Stimulated activated CD4-positive, alpha-beta T cell treated with anti-CD3 and anti-CD28 coated beads, TNF-alpha, amount 100 ng/mL, for 24 hours (primary cell): Measurements from ENCODE around the gene AUTS2.

Source experiments
- DNase-seq, 3 experiments: peaks; one replicate each; pipeline ENCODE4 v3.0.0-alpha.2; 2020; ENCODE audit warnings: low read depth in 3 of 3

The AUTS2 gene

DNA sequence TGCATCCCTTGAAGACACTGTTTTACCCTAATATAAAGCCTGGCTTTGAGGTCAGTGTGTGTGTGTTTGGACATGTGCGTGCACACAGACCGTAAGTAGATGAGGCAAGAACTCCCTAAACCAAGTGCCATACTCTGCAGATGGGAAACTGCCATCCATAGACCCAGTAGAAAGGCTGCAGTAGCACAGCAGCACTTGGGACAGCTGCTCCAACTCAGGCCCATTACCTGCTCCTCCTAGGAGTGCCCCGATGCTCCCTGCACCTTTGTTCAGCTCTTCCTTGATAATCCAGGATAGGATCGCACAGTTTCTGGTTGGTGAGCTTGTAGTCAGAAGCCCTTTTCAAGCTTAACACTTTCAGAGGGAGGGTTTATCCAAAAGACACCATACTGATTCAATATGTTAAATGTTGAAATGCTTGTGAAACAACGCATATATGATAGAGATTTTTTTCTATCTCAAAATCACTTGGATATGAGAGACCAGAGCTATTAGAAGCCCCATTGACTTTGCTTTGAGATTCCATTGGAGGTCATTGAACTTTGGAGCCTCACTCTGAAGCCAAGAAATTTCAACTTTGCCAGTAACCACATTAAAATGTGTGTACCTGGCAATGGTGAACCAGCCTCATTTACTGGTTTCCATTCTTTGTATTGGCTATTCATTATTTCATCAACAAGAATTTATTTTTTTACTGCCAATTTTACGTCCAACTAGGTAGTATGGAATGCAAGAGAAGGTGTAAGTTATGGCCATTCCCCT is 776.7 kb downstream of the AUTS2 start:
- no peak for DNase-seq

DNA sequence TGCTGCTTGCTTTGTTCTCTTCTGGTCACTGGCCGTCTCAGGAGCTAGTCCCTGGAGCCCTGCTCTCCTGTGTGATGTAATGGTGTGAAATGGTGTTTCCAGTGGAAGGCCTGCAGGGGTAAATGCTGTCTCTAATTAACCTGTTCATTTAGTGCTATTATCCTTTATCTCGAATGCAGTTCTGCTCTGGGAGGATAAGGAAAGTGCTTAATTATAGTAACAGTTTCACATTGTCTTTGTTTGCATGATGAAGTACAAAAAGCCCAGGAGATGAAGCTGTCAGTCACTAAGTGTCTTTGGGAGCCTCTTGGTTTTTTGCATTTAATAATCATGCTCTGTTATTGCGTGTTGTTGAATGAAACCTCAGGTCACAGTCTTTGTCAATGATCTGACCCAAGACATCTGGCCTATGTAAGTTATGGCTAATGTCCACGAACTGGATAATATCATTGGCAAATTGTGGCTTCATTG is 778.3 kb downstream of the AUTS2 start:
- DNase-seq = no peak

DNA sequence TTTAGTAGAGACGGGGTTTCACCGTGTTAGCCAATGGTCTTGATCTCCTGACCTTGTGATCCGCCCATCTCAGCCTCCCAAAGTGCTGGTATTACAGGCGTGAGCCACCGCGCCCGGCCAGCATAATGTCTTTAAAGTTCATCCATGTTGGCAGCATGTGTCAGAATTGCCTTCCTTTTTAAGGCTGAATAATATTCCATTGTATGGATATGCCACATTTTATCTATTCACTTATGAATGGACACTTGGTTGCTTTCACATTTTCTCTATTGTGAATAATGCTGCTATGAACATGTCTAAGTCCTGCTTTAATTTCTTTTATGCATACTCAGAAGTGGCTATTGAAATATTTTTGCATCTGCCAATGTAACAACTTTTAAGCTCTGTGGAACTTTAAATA is 779.7 kb downstream of the AUTS2 start:
- no peak for DNase-seq

DNA sequence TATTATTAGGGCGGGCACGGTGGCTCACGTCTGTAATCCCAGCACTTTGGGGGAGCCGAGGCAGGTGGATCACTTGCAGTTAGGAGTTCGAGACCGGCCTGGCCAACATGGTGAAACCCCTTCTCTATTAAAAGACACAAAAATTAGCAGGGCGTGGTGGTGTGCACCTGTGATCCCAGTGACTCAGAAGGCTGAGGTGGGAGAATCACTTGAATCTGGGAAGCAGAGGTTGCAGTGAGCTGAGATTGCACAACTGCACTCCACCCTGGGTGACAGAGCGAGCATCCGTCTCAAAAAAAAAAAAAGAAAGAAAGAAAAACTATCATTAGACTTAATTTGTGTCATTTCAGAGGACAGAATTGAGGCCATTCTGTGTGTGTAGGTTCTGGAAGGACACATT is 780.9 kb downstream of the AUTS2 start:
- DNase-seq = no peak

DNA sequence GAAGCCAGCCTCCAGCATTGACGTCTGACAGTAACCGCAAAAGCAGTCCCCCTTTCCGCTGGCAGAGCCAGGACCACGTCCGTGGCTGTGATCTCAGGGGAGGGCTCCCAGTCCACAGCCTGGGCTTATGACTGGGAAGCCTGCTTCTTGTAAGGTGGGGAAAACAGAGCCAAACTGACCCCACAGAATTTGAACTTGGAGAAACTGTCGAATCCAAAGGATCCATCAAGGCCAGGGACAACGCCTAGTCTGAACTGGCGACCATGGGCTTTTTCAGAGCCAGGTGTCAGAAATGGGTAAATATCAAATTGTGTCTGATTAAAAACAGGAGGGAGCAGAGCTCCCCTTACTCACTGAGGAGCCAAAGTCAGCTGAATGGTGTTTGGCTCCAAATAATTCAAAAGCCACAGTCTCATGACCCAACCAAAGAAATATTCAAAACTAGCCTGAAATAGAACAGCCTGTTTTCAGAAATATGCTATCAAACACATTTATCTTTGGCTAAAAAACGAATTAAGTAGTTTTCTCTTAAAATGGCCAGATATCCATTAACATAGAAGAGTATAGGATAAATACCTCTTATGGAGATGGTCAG is 782.2 kb downstream of the AUTS2 start:
- DNase-seq = no peak

DNA sequence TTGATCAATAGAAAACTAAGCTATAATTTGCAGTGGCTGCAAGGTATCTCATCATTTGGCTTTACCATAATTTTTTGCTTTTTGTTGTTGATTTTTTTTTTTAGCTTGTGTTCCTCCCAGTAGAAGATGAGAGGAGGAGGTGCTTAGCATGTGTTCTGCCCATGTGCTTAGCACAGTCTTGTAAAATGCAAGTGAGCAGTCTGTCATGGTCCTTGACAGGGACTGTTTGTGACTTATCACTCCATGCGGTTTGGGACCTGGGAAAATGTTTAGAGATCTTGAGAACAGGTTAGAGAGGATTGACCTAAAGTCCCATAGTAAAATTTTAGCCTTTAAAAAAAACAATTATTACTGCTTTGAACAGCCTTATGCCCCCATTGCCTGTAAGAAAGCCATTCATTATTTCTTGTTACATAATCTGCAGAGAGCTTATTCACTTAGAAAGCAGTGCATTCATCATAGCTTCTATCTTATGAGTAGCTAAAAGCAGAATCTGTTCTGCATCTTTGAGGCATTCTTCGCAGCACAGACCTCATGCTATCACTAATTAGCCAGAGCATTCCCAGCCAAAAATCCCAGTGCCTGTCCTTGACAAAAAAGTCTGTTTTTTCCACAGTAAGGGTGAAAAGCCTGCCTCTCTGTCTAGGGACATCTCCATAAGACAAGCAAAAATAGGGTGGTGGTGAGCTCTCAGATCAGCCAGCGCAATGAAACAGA is 784.9 kb downstream of the AUTS2 start:
- no peak for DNase-seq

DNA sequence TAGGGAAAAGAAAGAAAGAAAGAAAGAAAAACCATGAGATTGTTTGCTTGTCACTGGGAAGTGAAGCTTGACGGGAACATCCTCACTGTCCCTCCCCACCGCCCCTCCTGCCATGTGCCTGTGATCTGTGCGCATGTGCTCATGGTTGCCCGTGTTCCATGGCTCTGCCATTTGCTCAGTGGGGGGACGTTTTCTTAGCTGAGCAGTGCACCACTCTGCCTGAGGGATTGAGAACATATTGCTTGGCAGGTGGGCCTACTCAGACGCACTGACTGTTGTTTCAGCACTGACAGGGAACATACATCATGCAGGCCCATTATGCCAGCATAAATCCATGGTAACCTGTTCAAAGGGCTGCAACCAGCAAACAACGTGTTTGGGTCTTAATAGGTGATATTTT is 785.7 kb downstream of the AUTS2 start:
- DNase-seq = no peak

DNA sequence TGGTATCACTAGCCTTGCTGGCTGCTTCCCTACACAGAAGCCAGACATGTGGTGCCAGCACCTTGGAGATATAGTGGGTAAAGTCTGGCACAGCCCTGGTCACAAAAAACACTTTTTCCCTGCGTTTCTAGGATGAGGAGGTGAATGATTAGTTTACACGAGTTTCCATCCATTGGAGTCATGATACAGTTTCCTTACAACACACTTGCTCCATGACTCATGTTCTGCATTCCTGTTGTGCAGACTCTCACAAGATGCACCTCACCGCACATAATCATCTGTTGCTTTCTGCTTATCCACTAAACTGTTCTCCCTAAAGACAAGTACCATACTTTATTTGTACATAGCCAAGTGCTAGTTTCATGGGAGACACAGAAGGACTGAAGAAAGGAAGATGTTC is 786.6 kb downstream of the AUTS2 start:
- DNase-seq = no peak

DNA sequence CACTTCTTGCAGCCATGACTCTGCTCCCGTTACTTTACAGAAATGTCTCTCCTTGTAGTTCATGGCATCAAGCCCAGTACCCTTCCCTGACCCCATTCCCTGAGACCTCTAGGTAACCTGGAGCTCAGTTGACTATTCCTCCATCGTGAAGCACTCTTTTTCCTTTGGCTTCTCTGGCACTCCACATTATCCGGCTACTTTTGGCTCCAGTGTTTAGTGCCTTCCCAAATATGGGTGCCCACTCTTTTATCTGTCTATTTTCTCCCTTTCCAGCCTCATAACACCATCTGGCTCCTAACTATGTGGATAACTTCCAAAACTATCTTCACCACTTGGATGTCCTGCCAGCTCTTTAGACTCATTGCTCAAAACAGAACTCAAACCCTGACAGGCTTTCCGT is 788.9 kb downstream of the AUTS2 start:
- DNase-seq = no peak

DNA sequence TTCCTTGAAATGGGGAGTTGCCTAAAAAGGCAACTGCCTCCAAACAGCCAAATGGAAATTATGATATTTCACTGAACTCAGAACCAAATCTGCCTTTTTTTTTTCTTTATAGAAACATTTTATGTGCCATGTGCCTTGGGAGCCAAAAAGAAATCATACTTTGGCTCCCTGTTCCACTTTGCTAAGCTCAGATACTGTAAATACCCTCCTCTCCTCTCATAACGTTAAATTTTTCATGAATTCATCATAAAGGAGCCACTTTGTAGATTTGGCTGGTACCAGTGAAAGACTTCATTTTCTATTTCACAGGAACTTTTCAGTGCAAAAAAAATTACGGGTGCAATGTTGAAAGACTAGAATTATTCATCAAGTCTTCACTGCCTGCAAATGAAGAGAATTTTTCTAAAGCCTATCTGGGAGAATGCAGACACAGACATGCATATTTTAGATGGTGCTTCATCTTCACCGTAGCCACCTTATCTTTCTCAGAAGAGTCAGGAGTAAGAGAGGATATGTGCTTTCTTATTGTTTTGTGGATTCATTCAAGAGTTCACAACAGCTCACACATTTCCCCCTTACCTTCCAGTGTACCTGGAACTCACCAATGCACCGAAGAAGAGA is 791.4 kb downstream of the AUTS2 start:
- DNase-seq = no peak

DNA sequence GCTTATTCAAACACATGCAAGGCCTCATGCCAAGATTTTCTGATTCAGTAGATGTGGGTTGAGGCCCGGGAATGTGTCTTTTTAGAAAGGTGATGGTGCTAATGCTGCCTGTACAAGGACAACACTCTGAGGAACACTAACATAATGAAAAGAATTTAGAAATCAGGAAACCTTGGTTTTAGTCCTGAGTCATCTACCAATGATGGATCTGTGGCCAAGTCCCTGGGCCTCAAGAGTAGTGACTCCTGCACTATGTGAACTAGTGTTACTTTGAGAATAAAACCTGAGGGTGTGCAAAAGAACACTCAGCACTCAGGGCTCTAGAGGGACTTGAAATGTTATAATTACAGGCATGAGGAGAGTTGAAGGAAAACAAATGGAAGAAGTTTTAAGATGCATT is 792.0 kb downstream of the AUTS2 start:
- no peak for DNase-seq

DNA sequence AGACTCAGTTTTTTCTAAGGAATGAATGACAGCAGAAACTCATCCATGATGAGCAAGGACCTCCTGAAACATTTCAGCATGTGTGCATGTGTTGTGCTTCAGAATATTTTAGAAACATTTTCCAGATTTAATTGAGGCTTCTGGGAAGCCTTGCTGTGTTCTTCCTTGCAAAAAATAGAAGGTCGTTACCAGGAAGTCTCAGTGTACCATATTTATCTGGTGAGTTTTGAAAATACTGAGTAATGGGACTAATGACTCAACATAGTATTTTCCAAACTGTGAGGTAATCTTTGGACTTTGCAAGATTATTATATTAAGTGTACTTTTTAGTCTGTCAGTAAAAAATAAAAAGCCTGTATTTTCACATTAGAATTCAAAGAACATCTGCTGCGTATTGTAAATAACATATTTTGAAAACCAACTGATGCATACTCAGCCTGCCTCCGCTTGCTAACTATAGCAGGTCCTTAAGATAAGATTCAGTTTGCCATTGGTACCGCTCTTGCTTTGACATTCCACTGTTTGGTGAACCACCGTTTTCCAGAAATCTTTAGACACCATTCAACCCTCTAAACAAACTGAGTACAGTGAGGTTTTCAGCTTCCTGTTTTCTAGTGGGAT is 794.1 kb downstream of the AUTS2 start:
- DNase-seq = no peak

DNA sequence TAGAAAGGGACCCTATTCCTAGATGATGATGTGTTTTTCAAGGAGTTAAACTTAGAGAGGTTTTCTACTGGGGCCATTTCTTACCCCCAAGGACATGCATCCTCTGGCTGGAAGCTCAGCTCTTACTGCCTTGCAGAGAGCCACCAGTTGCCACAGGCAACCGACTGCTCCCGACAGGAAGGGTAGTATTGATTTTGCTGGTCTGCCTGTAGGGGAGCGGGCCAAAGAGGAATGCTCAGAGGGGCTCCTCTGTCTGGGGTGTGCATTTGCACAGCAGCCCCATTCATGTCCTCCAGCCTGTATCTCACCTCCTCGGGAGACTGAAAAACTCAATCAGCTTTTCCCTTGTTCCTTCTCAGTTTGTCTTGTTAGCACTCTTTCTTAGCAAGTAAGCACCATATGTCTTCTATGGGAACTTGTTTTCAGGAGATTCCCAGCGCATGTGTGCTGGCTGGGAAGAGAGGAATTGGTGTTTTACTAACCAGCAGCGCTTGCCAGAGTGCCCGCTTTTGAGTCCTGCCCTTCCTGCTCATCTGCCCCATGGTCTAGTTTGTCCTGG is 794.7 kb downstream of the AUTS2 start:
- DNase-seq = no peak

DNA sequence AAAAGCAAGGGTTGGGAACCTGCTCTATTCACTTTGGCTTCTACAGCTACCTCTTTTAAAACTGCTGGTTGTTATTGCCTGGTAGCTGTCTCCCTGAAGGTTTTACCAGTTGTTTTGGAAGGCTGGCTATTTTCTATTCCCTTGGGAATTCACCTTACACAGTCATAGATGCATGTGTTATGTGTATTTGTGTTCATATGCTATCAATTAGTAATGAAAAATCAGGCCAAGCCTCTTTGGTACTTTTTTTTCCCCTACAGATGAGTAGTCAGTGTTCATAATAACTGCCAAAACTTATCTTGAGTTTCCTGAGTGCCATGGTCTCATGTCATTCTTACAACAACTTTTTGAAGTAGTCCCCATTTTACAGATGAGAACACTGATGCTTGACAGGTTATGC is 795.7 kb downstream of the AUTS2 start:
- no peak for DNase-seq

DNA sequence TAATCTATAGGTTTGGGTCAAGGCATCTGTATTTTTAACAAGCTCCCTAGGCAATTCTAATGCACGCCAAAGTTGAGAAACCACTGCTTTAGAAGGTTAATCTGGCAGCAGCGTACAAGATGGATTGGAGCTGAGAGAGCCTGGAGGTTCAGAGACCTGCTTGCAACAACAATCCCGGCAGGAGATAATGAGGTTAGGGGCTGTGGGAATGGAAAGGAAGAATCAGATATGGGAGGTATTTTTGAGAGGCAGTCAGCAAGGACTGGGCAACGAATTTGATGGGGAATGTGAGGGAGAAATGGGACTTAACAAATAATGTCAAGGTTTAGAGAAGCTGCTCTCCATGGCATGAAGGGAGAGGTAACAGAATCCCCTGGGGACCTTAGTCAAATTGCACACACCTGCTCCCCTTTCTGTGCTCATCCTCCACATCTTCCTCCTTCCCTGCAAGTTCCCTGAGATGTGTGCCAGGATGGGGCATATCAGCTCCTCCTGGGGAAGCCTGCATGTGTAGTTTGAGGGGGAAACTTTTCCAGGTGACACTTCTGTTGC is 802.6 kb downstream of the AUTS2 start:
- no peak for DNase-seq

DNA sequence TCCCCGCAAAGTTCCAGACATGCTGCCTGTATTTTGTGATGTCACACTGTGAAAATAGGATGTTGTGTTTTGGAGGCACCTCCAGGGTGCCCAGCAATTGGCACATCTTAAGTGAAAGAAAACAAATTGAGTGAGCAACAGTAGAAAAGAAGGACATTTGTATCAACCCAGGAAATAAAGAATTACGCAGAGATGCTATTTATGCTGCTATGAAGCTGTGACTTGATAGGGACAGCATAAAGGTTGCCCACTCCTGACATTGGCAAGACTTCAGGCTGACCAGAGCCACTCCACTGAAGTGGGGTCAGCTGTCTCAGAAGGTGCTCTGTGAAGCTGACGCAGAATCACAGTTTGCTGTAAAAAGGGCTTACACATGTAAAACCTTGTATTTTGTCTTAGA is 803.8 kb downstream of the AUTS2 start:
- no peak for DNase-seq

DNA sequence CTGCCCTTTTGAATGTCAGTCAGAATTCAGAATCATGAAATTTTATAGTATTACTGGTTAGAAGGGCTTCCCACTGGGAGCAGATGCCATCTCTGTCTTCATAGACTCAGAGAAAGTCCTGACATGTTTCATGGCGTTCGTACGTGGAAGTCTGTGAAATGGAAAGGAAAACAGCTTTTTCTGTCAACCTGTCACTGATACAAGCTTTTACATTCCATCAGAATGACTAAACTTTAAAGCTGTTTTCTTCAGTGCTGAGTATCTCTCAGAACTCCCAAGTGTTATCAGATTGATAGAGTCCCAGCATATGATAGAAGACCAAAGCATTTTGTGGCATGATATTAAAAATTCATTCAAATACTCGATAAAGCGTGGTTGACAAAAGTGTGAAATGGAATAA is 807.0 kb downstream of the AUTS2 start:
- no peak for DNase-seq

DNA sequence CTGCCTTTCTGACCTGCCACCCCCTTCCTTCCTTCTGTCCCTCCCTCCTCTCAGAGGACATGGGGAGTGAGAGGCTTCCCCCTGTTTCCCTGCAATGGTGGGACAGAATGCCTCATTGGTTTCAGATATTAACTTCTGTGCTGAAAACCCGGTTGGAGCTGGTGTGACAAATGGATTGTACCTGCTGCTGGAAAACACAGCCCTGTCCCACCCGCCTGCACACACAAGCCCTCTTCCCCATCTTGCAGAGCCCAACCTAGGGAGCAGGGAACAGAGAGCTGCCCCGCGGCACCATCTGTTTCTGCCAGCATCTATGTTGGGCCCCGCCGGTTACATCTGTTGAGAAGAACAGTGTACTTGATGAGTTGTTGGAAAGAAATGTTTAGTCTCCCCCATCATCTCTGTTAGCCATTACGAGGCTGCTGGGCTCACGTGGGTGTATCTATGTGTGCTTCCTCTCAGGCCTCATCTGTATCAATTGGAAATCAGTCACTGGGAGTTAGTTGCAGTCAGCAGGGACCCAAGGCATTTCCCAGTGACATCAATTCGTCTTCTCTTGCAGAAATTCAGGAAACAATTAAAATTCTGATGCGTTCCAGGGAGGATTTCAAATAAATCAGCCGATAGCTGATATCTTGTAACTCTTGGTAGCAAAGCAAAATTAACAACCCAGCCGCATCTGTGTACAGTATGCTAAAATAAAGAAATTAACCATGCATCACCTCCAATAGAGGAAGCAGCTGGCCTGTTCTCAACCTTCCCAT is 808.1 kb downstream of the AUTS2 start:
- DNase-seq = no peak

DNA sequence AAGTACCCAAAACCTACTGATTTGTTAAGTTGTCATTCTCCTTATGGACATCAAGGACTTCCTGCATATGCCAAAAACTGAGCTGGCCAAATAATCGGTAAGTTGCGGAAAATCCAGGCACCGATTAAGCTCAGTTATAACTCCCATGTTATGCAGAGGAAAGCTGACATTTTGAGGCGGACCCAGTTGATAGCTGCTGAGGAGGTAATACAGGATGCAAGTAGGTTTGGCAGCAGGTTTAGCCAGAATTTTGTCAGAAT is 808.6 kb downstream of the AUTS2 start:
- no peak for DNase-seq

DNA sequence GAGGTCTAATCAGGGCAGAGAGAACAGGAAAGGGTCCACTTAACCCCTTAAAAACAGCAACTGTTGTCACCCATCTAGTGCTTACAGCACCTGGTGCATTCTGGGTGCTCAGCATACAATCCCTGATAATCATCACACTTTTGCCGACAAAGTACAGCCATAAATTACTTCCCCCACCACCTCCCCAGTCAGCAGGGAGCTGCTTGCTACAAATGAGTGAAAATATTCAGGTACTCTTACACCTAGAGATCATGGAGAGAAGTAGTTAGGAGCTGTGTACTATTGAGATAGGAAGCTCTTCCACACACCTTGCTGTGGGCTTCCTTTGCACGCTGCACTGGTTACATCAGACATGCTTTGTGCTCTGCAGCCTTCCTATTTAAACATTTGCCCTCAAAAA is 810.2 kb downstream of the AUTS2 start:
- no peak for DNase-seq

DNA sequence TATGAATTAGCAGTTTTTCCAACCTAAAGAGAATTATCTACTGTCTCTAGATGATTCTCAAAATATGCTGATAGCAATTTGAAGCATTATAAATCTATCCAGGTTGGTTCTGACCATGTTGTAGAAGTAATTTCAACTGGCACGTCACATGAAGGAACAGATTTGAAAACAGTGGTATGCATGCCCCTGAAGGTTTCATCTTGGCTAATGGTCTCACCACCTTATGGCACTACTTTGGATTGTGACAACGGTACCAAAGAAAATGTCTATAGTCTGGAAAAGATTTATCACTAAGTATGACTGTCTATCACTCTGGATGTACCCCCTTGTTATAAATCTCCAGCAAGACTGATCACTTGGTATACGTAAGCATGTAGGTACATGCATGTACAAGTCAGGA is 810.6 kb downstream of the AUTS2 start:
- DNase-seq = no peak
